Measurements from ENCODE around the gene IKZF3. TPM values are rescaled to one million over a fixed set of nuclear protein-coding genes. Genes with fewer than 3 reads are reported as not detected.

The IKZF3 gene
- total RNA-seq, 1 donor from 2014 or later, result 0.67 TPM

GRCh38 chr17:39820541-39820940 is 43.6 kb downstream of the IKZF3 start:
- no peak overlapping the region for H3K4me3 Mint-ChIP-seq

GRCh38 chr17:39818358-39819000 is 45.6 kb downstream of the IKZF3 start:
- TF ChIP-seq, protein P1, sequence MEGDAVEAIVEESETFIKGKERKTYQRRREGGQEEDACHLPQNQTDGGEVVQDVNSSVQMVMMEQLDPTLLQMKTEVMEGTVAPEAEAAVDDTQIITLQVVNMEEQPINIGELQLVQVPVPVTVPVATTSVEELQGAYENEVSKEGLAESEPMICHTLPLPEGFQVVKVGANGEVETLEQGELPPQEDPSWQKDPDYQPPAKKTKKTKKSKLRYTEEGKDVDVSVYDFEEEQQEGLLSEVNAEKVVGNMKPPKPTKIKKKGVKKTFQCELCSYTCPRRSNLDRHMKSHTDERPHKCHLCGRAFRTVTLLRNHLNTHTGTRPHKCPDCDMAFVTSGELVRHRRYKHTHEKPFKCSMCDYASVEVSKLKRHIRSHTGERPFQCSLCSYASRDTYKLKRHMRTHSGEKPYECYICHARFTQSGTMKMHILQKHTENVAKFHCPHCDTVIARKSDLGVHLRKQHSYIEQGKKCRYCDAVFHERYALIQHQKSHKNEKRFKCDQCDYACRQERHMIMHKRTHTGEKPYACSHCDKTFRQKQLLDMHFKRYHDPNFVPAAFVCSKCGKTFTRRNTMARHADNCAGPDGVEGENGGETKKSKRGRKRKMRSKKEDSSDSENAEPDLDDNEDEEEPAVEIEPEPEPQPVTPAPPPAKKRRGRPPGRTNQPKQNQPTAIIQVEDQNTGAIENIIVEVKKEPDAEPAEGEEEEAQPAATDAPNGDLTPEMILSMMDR (IDR thresholded peaks at IDR 0.05; ENCODE audit: unreplicated experiment), result no peak

More at GRCh38 chr17:39820541-39820940, 43.6 kb downstream of the IKZF3 start:
- Mint-ChIP-seq H3K27me3 (ENCODE audit: low read depth) (peaks cover 12% of the 10 kb centered on the region), H3K27ac (no peak overlapping the region), H3K36me3 (peaks cover 8% of the 10 kb centered on the region), H3K4me1 (peaks cover 4% of the 10 kb centered on the region), H3K9me3 (peaks cover 20% of the 10 kb centered on the region)
- DNase-seq (ENCODE audit: low spot score in 2 of 2, unreplicated experiment in 2 of 2), result no peak
- TF ChIP-seq, protein P1 (IDR thresholded peaks at IDR 0.05; ENCODE audit: unreplicated experiment), result no peak

GRCh38 chr17:39816272-39816671 is 47.8 kb downstream of the IKZF3 start:
- no peak for DNase-seq (ENCODE audit: low spot score in 2 of 2, unreplicated experiment in 2 of 2)
- Mint-ChIP-seq H3K27me3 (ENCODE audit: low read depth) (peaks cover 4% of the 10 kb centered on the region), H3K27ac (no peak overlapping the region), H3K4me1 (peaks cover 9% of the 10 kb centered on the region), H3K36me3 (no peaks in the 10 kb centered on the region), H3K9me3 (no peaks in the 10 kb centered on the region), H3K4me3 (no peak overlapping the region)
- TF ChIP-seq, protein P1 (IDR thresholded peaks at IDR 0.05; ENCODE audit: unreplicated experiment), result no peak

More at GRCh38 chr17:39818358-39819000, 45.6 kb downstream of the IKZF3 start:
- peaks cover 6% of the 10 kb centered on the region for H3K36me3 Mint-ChIP-seq
- peaks cover 7% of the 10 kb centered on the region for H3K9me3 Mint-ChIP-seq
- peaks cover 6% of the 10 kb centered on the region for H3K4me1 Mint-ChIP-seq
- no peak overlapping the region for H3K4me3 Mint-ChIP-seq
- DNase-seq (ENCODE audit: low spot score in 2 of 2, unreplicated experiment in 2 of 2), result no peak
- peaks cover 4% of the 10 kb centered on the region for H3K27me3 Mint-ChIP-seq (ENCODE audit: low read depth)
- H3K27ac Mint-ChIP-seq, result no peak overlapping the region

DNA sequence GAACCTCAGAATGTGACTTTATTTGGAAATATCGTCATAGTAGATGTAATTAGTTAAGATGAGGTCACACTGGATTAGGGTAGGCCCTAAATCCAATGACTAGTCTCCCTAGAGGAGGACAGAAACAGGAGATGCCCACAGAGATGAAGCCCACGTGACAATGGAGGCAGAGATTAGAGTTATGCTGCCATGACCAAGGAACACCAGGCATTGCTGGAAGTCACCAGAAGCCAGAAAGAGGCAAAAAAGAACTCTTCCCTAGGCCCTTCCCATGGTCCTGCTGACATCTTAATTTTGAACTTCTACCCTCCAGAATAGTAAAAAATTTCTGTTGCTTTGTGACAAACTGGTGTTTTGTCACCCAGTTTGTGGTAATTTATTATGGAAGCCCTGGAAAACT is 49.6 kb downstream of the IKZF3 start:
- H3K27ac Mint-ChIP-seq, result no peak overlapping the region

DNA sequence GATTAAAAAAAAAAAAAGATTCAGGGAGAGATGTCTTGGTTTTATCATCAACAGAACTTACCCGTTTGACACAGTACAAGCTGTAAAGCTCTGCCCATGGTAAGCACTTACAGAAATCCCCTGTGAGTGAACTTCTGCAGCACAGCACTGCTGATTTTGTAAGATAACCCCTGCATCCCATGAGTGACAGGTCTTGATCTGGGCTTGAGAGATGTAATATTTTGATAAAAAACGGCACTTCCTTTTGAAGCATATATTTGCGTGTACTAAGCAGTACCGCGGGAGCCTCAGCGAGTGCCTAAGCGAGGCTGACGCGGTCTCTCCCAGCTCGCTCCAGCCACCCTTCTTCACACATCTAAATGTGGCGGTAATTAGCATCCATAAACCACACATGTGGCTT is 50.5 kb downstream of the IKZF3 start:
- Mint-ChIP-seq H3K9me3 (no peaks in the 10 kb centered on the region), H3K27me3 (ENCODE audit: low read depth) (peaks cover 2% of the 10 kb centered on the region), H3K36me3 (no peaks in the 10 kb centered on the region), H3K27ac (no peak overlapping the region), H3K4me1 (peaks cover 22% of the 10 kb centered on the region), H3K4me3 (no peak overlapping the region)
- TF ChIP-seq, protein P1 (IDR thresholded peaks at IDR 0.05; ENCODE audit: unreplicated experiment), result no peak
- no peak for DNase-seq (ENCODE audit: low spot score in 2 of 2, unreplicated experiment in 2 of 2)

More for the DNA sequence above, 49.6 kb downstream of the IKZF3 start:
- TF ChIP-seq, protein P1 (IDR thresholded peaks at IDR 0.05; ENCODE audit: unreplicated experiment), result no peak
- Mint-ChIP-seq H3K36me3 (no peaks in the 10 kb centered on the region), H3K4me1 (peaks cover 13% of the 10 kb centered on the region), H3K9me3 (no peaks in the 10 kb centered on the region), H3K27me3 (ENCODE audit: low read depth) (peaks cover 2% of the 10 kb centered on the region), H3K4me3 (no peak overlapping the region)
- no peak for DNase-seq (ENCODE audit: low spot score in 2 of 2, unreplicated experiment in 2 of 2)

All from mesothelial cell of epicardium (in vitro differentiated cells).